Right renal pelvis (tissue), 4 donors: ENCODE measurements around the gene ZNF804A. TPM values are rescaled to one million over a fixed set of nuclear protein-coding genes. Genes with fewer than 3 reads are reported as not detected.
"Not testable (repeated sequence)": the region's sequence is repeated elsewhere in the genome, so short reads cannot be mapped to it uniquely, and the experiment has no call there.

Experiments
- DNase-seq, 4 donors: peaks; one replicate each; pipeline ENCODE4 v3.0.0-alpha.2; 2013; ENCODE audit warnings: low read depth in 4 of 4, low spot score in 3 of 4, missing footprints in 1 of 4
- polyA plus RNA-seq, 4 donors: library from polyadenylated mRNA; unstranded; fragments of 120-200 nt; gene quantifications; one replicate each; pipeline ENCODE4 v1.2.1, GENCODE V29; 2013; ENCODE audit not compliant: insufficient read length in 4 of 4

ZNF804A gene
- polyA plus RNA-seq, 4 donors, result 1.3 to 2.0 (median 2.0) TPM

- DNase-seq, result no peak
Measured at GRCh38 chr2:184793176-184793575, 194.8 kb downstream of the ZNF804A start.

- DNase-seq, result no peak
Measured at GRCh38 chr2:184799379-184799778, 201.1 kb downstream of the ZNF804A start.

GRCh38 chr2:184814421-184814820 lies 216.1 kb downstream of the ZNF804A start:
- DNase-seq, result no peak

- no peak for DNase-seq
Measured at GRCh38 chr2:184815824-184816223, 217.5 kb downstream of the ZNF804A start.

GRCh38 chr2:184824597-184824996 lies 226.3 kb downstream of the ZNF804A start:
- no peak for DNase-seq

- no peak for DNase-seq
Measured at GRCh38 chr2:184830531-184830930, 232.2 kb downstream of the ZNF804A start.

GRCh38 chr2:184834699-184835397 lies 236.5 kb downstream of the ZNF804A start:
- peak in 1 of 4 donors; percentile 0 for DNase-seq

GRCh38 chr2:184835398-184835715 lies 237.0 kb downstream of the ZNF804A start:
- peak in 1 of 4 donors; percentile 3 for DNase-seq

- no peak for DNase-seq
Measured at GRCh38 chr2:184847331-184847730, 249.0 kb downstream of the ZNF804A start.

GRCh38 chr2:184849516-184849915 lies 251.2 kb downstream of the ZNF804A start:
- no peak for DNase-seq

GRCh38 chr2:184851576-184851975 lies 253.2 kb downstream of the ZNF804A start:
- DNase-seq, result no peak

- no peak for DNase-seq
Measured at GRCh38 chr2:184859187-184859586, 260.9 kb downstream of the ZNF804A start.

GRCh38 chr2:184860744-184861143 lies 262.4 kb downstream of the ZNF804A start:
- DNase-seq, result no peak

- no peak for DNase-seq
Measured at GRCh38 chr2:184875212-184875611, 276.9 kb downstream of the ZNF804A start.

GRCh38 chr2:184875911-184876310 lies 277.6 kb downstream of the ZNF804A start:
- DNase-seq, result no peak

- DNase-seq, result no peak
Measured at GRCh38 chr2:184877909-184878308, 279.6 kb downstream of the ZNF804A start.

GRCh38 chr2:184879671-184880070 lies 281.3 kb downstream of the ZNF804A start:
- no peak for DNase-seq

- not testable (repeated sequence) for DNase-seq
Measured at GRCh38 chr2:184886585-184886984, 288.3 kb downstream of the ZNF804A start.

GRCh38 chr2:184890311-184890710 lies 292.0 kb downstream of the ZNF804A start:
- no peak for DNase-seq

GRCh38 chr2:184904991-184905390 lies 306.7 kb downstream of the ZNF804A start:
- no peak for DNase-seq

GRCh38 chr2:184906160-184906559 lies 307.8 kb downstream of the ZNF804A start:
- DNase-seq, result no peak

GRCh38 chr2:184906709-184907108 lies 308.4 kb downstream of the ZNF804A start:
- DNase-seq, result no peak

- no peak for DNase-seq
Measured at GRCh38 chr2:184908966-184909365, 310.6 kb downstream of the ZNF804A start.
